H1 (cell line): ENCODE data around the gene PTPMT1. TPM values are rescaled to one million over a fixed set of nuclear protein-coding genes. Genes with fewer than 3 reads are reported as not detected.

Experiments
- CTCF ChIA-PET: fragments of 300-600 bp; sonication (Branson Sonifier 250); formaldehyde crosslinking; loops from one replicate; lab custom pipeline; 2021; ENCODE audit not compliant: partially characterized antibody; lab: Charles Lee
- POLR2A ChIA-PET: fragments of 300-600 bp; sonication (Branson Sonifier 250); formaldehyde crosslinking; loops from one replicate; lab custom pipeline; 2021; ENCODE audit warnings: inconsistent platforms; ENCODE audit not compliant: partially characterized antibody; lab: Charles Lee
- DNase-seq, 2 experiments: peaks; one replicate each; pipeline versions ENCODE4 v3.0.0 to v3.0.0-alpha.2; 2010 to 2022; ENCODE audit warnings: low spot score in 2 of 2, low read depth in 1 of 2, mixed read lengths in 1 of 2
- FAIRE-seq: peaks from 2 replicates; lab custom pipeline; 2011; peaks lifted over from hg19 to GRCh38; lab: Jason Lieb, UNC
- H2AFZ ChIP-seq: 2 replicates; pipeline ENCODE4 v1.8.1; 2012; ENCODE audit warnings: low read length, inconsistent platforms
- H2AK5ac ChIP-seq: 2 replicates; pipeline ENCODE4 v1.6.1; 2013; ENCODE audit warnings: low read depth, low read length
- H2BK120ac ChIP-seq: replicated peaks from 2 replicates; pipeline ENCODE3; 2013; ENCODE audit warnings: low read depth, low read length, inconsistent platforms
- H2BK12ac ChIP-seq: 2 replicates; pipeline ENCODE4 v1.6.1; 2013; ENCODE audit warnings: low read depth, low read length
- H2BK15ac ChIP-seq: 2 replicates; pipeline ENCODE4 v1.6.1; 2013; ENCODE audit warnings: low read length
- H2BK20ac ChIP-seq: 2 replicates; pipeline ENCODE4 v1.6.1; 2013; ENCODE audit warnings: low read length
- H2BK5ac ChIP-seq: 2 replicates; pipeline ENCODE4 v1.6.1; 2013; ENCODE audit warnings: low read depth, low read length
- H3K14ac ChIP-seq: 2 replicates; pipeline ENCODE4 v1.6.1; 2013; ENCODE audit warnings: inconsistent platforms; ENCODE audit not compliant: insufficient read length
- H3K18ac ChIP-seq: 2 replicates; pipeline ENCODE4 v1.6.1; 2013; ENCODE audit warnings: low read length; ENCODE audit errors: extremely low read depth
- H3K23ac ChIP-seq: 2 replicates; pipeline ENCODE4 v1.6.1; 2013; ENCODE audit warnings: inconsistent platforms; ENCODE audit not compliant: insufficient read length
- H3K23me2 ChIP-seq: 2 replicates; pipeline ENCODE4 v1.6.1; 2013; ENCODE audit warnings: low read depth, low read length
- H3K27ac ChIP-seq: 2 replicates; pipeline ENCODE4 v1.6.1; 2011; ENCODE audit warnings: low read depth, low read length, inconsistent platforms
- H3K27me3 ChIP-seq, 4 experiments: replicated peaks in 1 of 4; 1 replicate in 1 of 4; 2 replicates in 3 of 4; pipeline versions ENCODE4 v1.6.1 to v1.8.1; 2011 to 2013; ENCODE audit warnings: low read length in 3 of 4, mild to moderate bottlenecking in 3 of 4, inconsistent platforms in 2 of 4, mixed read lengths in 2 of 4, moderate library complexity in 1 of 4; ENCODE audit not compliant: control insufficient read depth in 3 of 4, insufficient read depth in 3 of 4; ENCODE audit errors: extremely low read depth in 1 of 4
- H3K36me3 ChIP-seq, 4 experiments: 2 replicates each; pipeline versions ENCODE4 v1.6.1 to v1.8.1; 2011 to 2013; ENCODE audit warnings: mild to moderate bottlenecking in 4 of 4, low read length in 3 of 4, moderate library complexity in 2 of 4, control low read depth in 1 of 4, inconsistent platforms in 1 of 4; ENCODE audit not compliant: insufficient read depth in 4 of 4, control insufficient read depth in 2 of 4
- H3K4ac ChIP-seq: replicated peaks from 2 replicates; pipeline ENCODE3; 2013; ENCODE audit warnings: low read length, low read depth, mixed read lengths, inconsistent platforms; ENCODE audit not compliant: insufficient read length
- H3K4me1 ChIP-seq, 4 experiments: replicated peaks in 1 of 4; 1 replicate in 1 of 4; 2 replicates in 3 of 4; pipeline versions ENCODE4 v1.6.1 to v1.8.1; 2011 to 2013; ENCODE audit warnings: low read length in 3 of 4, inconsistent platforms in 2 of 4, mixed read lengths in 1 of 4; ENCODE audit not compliant: insufficient read depth in 4 of 4, control insufficient read depth in 3 of 4
- H3K4me2 ChIP-seq, 2 experiments: 2 replicates each; pipeline versions ENCODE4 v1.6.1 to v1.8.1; 2011 to 2013; ENCODE audit warnings: low read depth in 2 of 2, low read length in 2 of 2, control low read depth in 1 of 2, inconsistent platforms in 1 of 2, mild to moderate bottlenecking in 1 of 2; ENCODE audit not compliant: insufficient read depth in 1 of 2
- H3K4me3 ChIP-seq, 4 experiments: fragments of 200-600, 300-600 bp in 1 of 4; sonication (generic), shearing (Covaris generic), sonication (Bioruptor Twin) in 1 of 4; 2 replicates each; pipeline versions ENCODE4 v1.5.1 to v1.8.1; 2011 to 2016; ENCODE audit warnings: low read length in 4 of 4, low read depth in 3 of 4, control low read depth in 2 of 4, inconsistent platforms in 2 of 4, mild to moderate bottlenecking in 2 of 4, mixed read lengths in 1 of 4, moderate library complexity in 1 of 4; ENCODE audit not compliant: insufficient read depth in 2 of 4; ENCODE audit errors: extremely low read depth in 1 of 4
- H3K56ac ChIP-seq: replicated peaks from 2 replicates; pipeline ENCODE3; 2013; ENCODE audit warnings: low read depth, mild to moderate bottlenecking, mixed read lengths, low read length, inconsistent platforms; ENCODE audit not compliant: insufficient read length
- H3K79me1 ChIP-seq: 2 replicates; pipeline ENCODE4 v1.6.1; 2013; ENCODE audit warnings: low read depth, low read length, control low read depth
- H3K79me2 ChIP-seq, 2 experiments: 2 replicates each; pipeline versions ENCODE4 v1.6.1 to v1.8.1; 2012 to 2013; ENCODE audit warnings: low read length in 2 of 2, mild to moderate bottlenecking in 2 of 2, inconsistent platforms in 1 of 2; ENCODE audit not compliant: insufficient read depth in 2 of 2, control insufficient read depth in 1 of 2
- H3K9ac ChIP-seq, 4 experiments: replicated peaks in 1 of 4; 1 replicate in 1 of 4; 2 replicates in 3 of 4; pipeline versions ENCODE4 v1.6.1 to v1.8.1; 2011 to 2013; ENCODE audit warnings: low read depth in 3 of 4, low read length in 3 of 4, control low read depth in 2 of 4, mild to moderate bottlenecking in 2 of 4, moderate library complexity in 2 of 4, inconsistent platforms in 1 of 4; ENCODE audit errors: extremely low read depth in 1 of 4
- H3K9me3 ChIP-seq, 2 experiments: 2 replicates each; pipeline versions ENCODE4 v1.6.1 to v1.8.1; 2012 to 2013; ENCODE audit warnings: mild to moderate bottlenecking in 2 of 2, moderate library complexity in 2 of 2, control low read depth in 1 of 2, inconsistent platforms in 1 of 2, low read depth in 1 of 2, low read length in 1 of 2, mixed read lengths in 1 of 2; ENCODE audit not compliant: insufficient read depth in 2 of 2
- H4K20me1 ChIP-seq, 2 experiments: replicated peaks in 1 of 2; 2 replicates each; pipeline versions ENCODE3 to v1.8.1; 2011 to 2013; ENCODE audit warnings: inconsistent platforms in 2 of 2, low read length in 2 of 2, mild to moderate bottlenecking in 1 of 2; ENCODE audit not compliant: insufficient read depth in 2 of 2, control insufficient read depth in 1 of 2
- H4K5ac ChIP-seq: 2 replicates; pipeline ENCODE4 v1.6.1; 2013; ENCODE audit warnings: low read length, low read depth, mixed read lengths, inconsistent platforms; ENCODE audit not compliant: insufficient read length
- H4K8ac ChIP-seq: 2 replicates; pipeline ENCODE4 v1.8.0; 2013; ENCODE audit warnings: mild to moderate bottlenecking, moderate library complexity, low read length, inconsistent platforms; ENCODE audit not compliant: insufficient read depth; ENCODE audit errors: extremely low read depth
- H4K91ac ChIP-seq: replicated peaks from 2 replicates; pipeline ENCODE3; 2013; ENCODE audit warnings: low read length, mixed read lengths, inconsistent platforms; ENCODE audit not compliant: insufficient read length
- CEBPB ChIP-seq: IDR thresholded peaks from 2 replicates; pipeline ENCODE4 v1.6.1; 2012; ENCODE audit warnings: low read depth, low read length
- EGR1 ChIP-seq: IDR thresholded peaks from 2 replicates; pipeline ENCODE4 v1.6.1; 2011; ENCODE audit warnings: low read depth, low read length, borderline replicate concordance
- EP300 ChIP-seq, 2 experiments: IDR thresholded peaks; 1 replicate in 1 of 2; 2 replicates in 1 of 2; pipeline ENCODE4 v1.6.1; 2011 to 2012; ENCODE audit warnings: low read depth in 2 of 2, low read length in 2 of 2, mild to moderate bottlenecking in 2 of 2, borderline replicate concordance in 1 of 2, inconsistent platforms in 1 of 2, moderate library complexity in 1 of 2
- NANOG ChIP-seq: IDR thresholded peaks from 2 replicates; pipeline ENCODE4 v1.6.1; 2011; ENCODE audit warnings: low read length, low read depth, mild to moderate bottlenecking, inconsistent platforms; ENCODE audit not compliant: insufficient read depth, poor library complexity, severe bottlenecking
- RNF2 ChIP-seq: fragments of 200-900, 300-1000 bp; sonication (generic); IDR thresholded peaks from 2 replicates; pipeline ENCODE4 v1.7.1; 2016; ENCODE audit warnings: borderline replicate concordance, low read depth, mild to moderate bottlenecking, antibody characterized with exemption, low read length; ENCODE audit not compliant: poor library complexity, severe bottlenecking; ENCODE audit errors: missing control alignments
- SAP30 ChIP-seq: fragments of 300-600 bp; sonication (generic); IDR thresholded peaks from 2 replicates; pipeline ENCODE4 v1.7.1; 2012; ENCODE audit warnings: low read length, moderate library complexity, mild to moderate bottlenecking, inconsistent platforms; ENCODE audit not compliant: insufficient read depth, insufficient replicate concordance
- SP1 ChIP-seq: IDR thresholded peaks from 2 replicates; pipeline ENCODE4 v1.6.1; 2011; ENCODE audit warnings: low read depth, low read length
- SUZ12 ChIP-seq: fragments of 200-600 bp; sonication (generic); IDR thresholded peaks from 2 replicates; pipeline ENCODE4 v1.6.1; 2012; ENCODE audit warnings: mild to moderate bottlenecking, inconsistent platforms, low read length, moderate library complexity, mixed read lengths
- TAF7 ChIP-seq: optimal IDR thresholded peaks from 2 replicates; pipeline ENCODE3; 2011; ENCODE audit warnings: low read depth, mild to moderate bottlenecking, inconsistent platforms, low read length, moderate library complexity, borderline replicate concordance
- WGBS, 2 experiments: shearing (Covaris generic) in 1 of 2; methylation state at CpG; one replicate each; pipeline versions ENCODE4 v1.1.6 to v1.1.7; 2013 to 2015; ENCODE audit warnings: low lambda C conversion rate in 2 of 2, mixed read lengths in 2 of 2, inconsistent platforms in 1 of 2, low coverage in 1 of 2, missing lambda C conversion rate in 1 of 2; ENCODE audit not compliant: insufficient replicate concordance in 2 of 2, insufficient coverage in 1 of 2, insufficient read length in 1 of 2; ENCODE audit errors: extremely low coverage in 1 of 2, missing lambda C conversion rate in 1 of 2; 5-methylcytosine and 5-hydroxymethylcytosine counted together
- polyA plus RNA-seq, 7 experiments: library from polyadenylated mRNA; depleted of rRNA in 3 of 7; stranded (reverse) in 5 of 7; unstranded in 2 of 7; fragments of >200 nt in 5 of 7; fragments of 200-250 nt in 2 of 7; gene quantifications; 1 replicate in 5 of 7; 2 replicates in 1 of 7; 4 replicates in 1 of 7; pipeline versions ENCODE4 v1.2.1 to v1.2.3, GENCODE V29; 2011 to 2013; ENCODE audit warnings: missing spikeins in 2 of 7, mixed read lengths in 2 of 7
- total RNA-seq: library from RNA; stranded (reverse); fragmentation: NEBNext Ultra II Directional; extraction: Animal tissue kit (Norgen Biotek cat#: 25700); gene quantifications from 2 replicates; pipeline ENCODE4 v1.2.1, GENCODE V29; 2021
- TF ChIP-seq, protein P1 (sequence below): IDR thresholded peaks from 2 replicates; pipeline ENCODE4 v1.6.1; 2012; ENCODE audit warnings: inconsistent platforms

Gene PTPMT1
- total and polyA plus RNA-seq, 2 of the 8 experiments (the other 6 are each of a cell fraction or from before 2014, with no cell fraction given): 44.8 to 105 TPM

DNA sequence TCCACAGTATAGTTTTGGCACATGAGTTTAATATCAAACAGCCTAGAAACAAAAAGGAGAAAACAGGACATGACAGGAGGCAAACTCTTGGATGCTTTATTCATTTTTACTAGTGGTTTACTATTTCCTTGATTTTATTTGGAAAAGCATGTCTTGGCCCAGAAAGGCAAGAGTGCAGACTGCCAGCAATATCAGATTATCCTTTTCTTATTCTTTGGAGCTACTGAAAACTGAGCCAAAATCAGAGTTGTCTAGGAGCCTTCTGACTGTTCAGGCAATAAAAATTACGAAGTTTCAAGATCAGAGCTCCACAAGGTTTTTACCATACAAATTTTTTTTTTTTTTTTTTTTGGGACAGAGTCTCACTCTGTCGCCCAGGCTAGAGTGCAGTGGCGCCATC, 28.5 kb upstream of the PTPMT1 start:
- Histone ChIP-seq H2BK15ac (no peak overlapping the region), H4K20me1 (peaks cover 19 to 33% of the 10 kb centered on the region in 2 experiments)
- POLR2A ChIA-PET: interaction anchor here (0.6 to 8.8 kb wide), 6 partner anchors 8 to 65 kb away, joined by 3 to 65 read pairs (median 3); partner anchors contain the start of gene CELF1
- no peak for TF ChIP-seq TAF7
- TF ChIP-seq CEBPB: no peak
- TF ChIP-seq SP1: no peak
- TF ChIP-seq SAP30: no peak
- no peak for TF ChIP-seq SUZ12
- TF ChIP-seq NANOG: no peak
- no peak for TF ChIP-seq EGR1
- TF ChIP-seq EP300 (IDR thresholded peaks at IDR 0.05; ENCODE audit: borderline replicate concordance in 1 of 2, low read depth in 2 of 2, low read length in 2 of 2): no peak
- TF ChIP-seq, protein P1, sequence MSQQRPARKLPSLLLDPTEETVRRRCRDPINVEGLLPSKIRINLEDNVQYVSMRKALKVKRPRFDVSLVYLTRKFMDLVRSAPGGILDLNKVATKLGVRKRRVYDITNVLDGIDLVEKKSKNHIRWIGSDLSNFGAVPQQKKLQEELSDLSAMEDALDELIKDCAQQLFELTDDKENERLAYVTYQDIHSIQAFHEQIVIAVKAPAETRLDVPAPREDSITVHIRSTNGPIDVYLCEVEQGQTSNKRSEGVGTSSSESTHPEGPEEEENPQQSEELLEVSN: no peak
- TF ChIP-seq RNF2: no peak

More for the DNA sequence above, 28.5 kb upstream of the PTPMT1 start:
- no peak for FAIRE-seq
- Histone ChIP-seq H3K9me3 (no peaks in the 10 kb centered on the region), H3K27me3 (no peaks in the 10 kb centered on the region), H2BK120ac (no peak overlapping the region), H2BK12ac (no peak overlapping the region), H4K8ac (no peak overlapping the region), H4K91ac (no peak overlapping the region), H3K9ac (no peak overlapping the region), H3K4ac (no peak overlapping the region), H3K56ac (no peak overlapping the region), H3K4me2 (no peak overlapping the region), H3K4me1 (peaks cover 0 to 10% (median 4%) of the 10 kb centered on the region in 4 experiments; a peak in 5 of 7 replicates), H3K14ac (no peak overlapping the region), H2BK5ac (no peak overlapping the region), H2BK20ac (no peak overlapping the region), H4K5ac (no peak overlapping the region), H3K36me3 (peaks cover 0 to 5% (median 0%) of the 10 kb centered on the region in 4 experiments; a peak in 1 of 8 replicates), H3K23ac (no peak overlapping the region), H2AFZ (no peak overlapping the region), H3K23me2 (no peaks in the 10 kb centered on the region), H3K4me3 (no peak overlapping the region), H3K79me2 (peaks cover 39 to 99% of the 10 kb centered on the region in 2 experiments), H2AK5ac (no peak overlapping the region), H3K27ac (no peak overlapping the region), H3K18ac (no peak overlapping the region), H3K79me1 (peaks cover 2% of the 10 kb centered on the region)
- CTCF ChIA-PET: interaction anchor here (1.0 to 1.5 kb wide), 3 partner anchors 18 to 129 kb away, joined by 3 to 4 read pairs (median 3); no protein-coding TSS in a partner anchor
- no peak for DNase-seq
- 96% methylated on average over 3 of the region's 3 CpGs; no CpG with 5 or more reads in 1 of the 2 experiments for WGBS, 2 experiments
